Trophoblast cell (in vitro differentiated cells and primary cell): ENCODE data around the gene STXBP5L.

ENCODE experiments used
- DNase-seq, 2 donors: peaks; one replicate each; pipeline ENCODE4 v3.0.0-alpha.2; 2016
- H2AFZ ChIP-seq: 2 replicates; pipeline ENCODE4 v1.6.1; 2013; ENCODE audit warnings: low read length, moderate library complexity, mild to moderate bottlenecking; ENCODE audit not compliant: insufficient read depth, poor library complexity
- H2AK5ac ChIP-seq: 2 replicates; pipeline ENCODE4 v1.6.1; 2013; ENCODE audit warnings: mild to moderate bottlenecking, low read length
- H2BK120ac ChIP-seq: 2 replicates; pipeline ENCODE4 v1.6.1; 2013; ENCODE audit warnings: low read length, mild to moderate bottlenecking, moderate library complexity; ENCODE audit not compliant: insufficient read depth, poor library complexity
- H2BK12ac ChIP-seq: 2 replicates; pipeline ENCODE4 v1.6.1; 2013; ENCODE audit warnings: mild to moderate bottlenecking, low read length, moderate library complexity
- H2BK5ac ChIP-seq: 2 replicates; pipeline ENCODE4 v1.6.1; 2013; ENCODE audit warnings: low read length, low read depth, moderate library complexity, mild to moderate bottlenecking; ENCODE audit not compliant: poor library complexity
- H3K14ac ChIP-seq: 2 replicates; pipeline ENCODE4 v1.6.1; 2013; ENCODE audit warnings: mild to moderate bottlenecking, low read length
- H3K18ac ChIP-seq: 2 replicates; pipeline ENCODE4 v1.6.1; 2013; ENCODE audit warnings: mild to moderate bottlenecking, low read length
- H3K23ac ChIP-seq: 2 replicates; pipeline ENCODE4 v1.6.1; 2013; ENCODE audit warnings: low read length
- H3K27ac ChIP-seq: 2 replicates; pipeline ENCODE4 v1.5.1; 2013; ENCODE audit warnings: low read depth, mild to moderate bottlenecking, inconsistent platforms, low read length, moderate library complexity
- H3K27me3 ChIP-seq: 2 replicates; pipeline ENCODE4 v1.6.1; 2013; ENCODE audit warnings: inconsistent platforms, mild to moderate bottlenecking, low read length, moderate library complexity; ENCODE audit not compliant: insufficient read depth
- H3K36me3 ChIP-seq, 2 experiments: 1 replicate in 1 of 2; 2 replicates in 1 of 2; pipeline ENCODE4 v1.6.1; 2013; ENCODE audit warnings: low read length in 2 of 2, mild to moderate bottlenecking in 2 of 2, moderate library complexity in 1 of 2; ENCODE audit not compliant: insufficient read depth in 2 of 2, control insufficient read depth in 1 of 2
- H3K4ac ChIP-seq: 2 replicates; pipeline ENCODE4 v1.6.1; 2013; ENCODE audit warnings: low read depth, mild to moderate bottlenecking, low read length, moderate library complexity
- H3K4me1 ChIP-seq, 2 experiments: 1 replicate in 1 of 2; 2 replicates in 1 of 2; pipeline ENCODE4 v1.6.1; 2013; ENCODE audit warnings: low read length in 2 of 2, mild to moderate bottlenecking in 2 of 2, moderate library complexity in 1 of 2; ENCODE audit not compliant: insufficient read depth in 2 of 2, control insufficient read depth in 1 of 2
- H3K4me2 ChIP-seq: 2 replicates; pipeline ENCODE4 v1.6.1; 2013; ENCODE audit warnings: inconsistent platforms, mild to moderate bottlenecking, low read length, moderate library complexity
- H3K4me3 ChIP-seq: 2 replicates; pipeline ENCODE4 v1.5.1; 2013; ENCODE audit warnings: mild to moderate bottlenecking, low read depth, low read length, inconsistent platforms
- H3K79me1 ChIP-seq: one replicate; pipeline ENCODE4 v1.6.1; 2013; ENCODE audit warnings: low read length
- H3K79me2 ChIP-seq: 2 replicates; pipeline ENCODE4 v1.6.1; 2013; ENCODE audit warnings: low read length, mild to moderate bottlenecking; ENCODE audit not compliant: control insufficient read depth, insufficient read depth, poor library complexity
- H3K9ac ChIP-seq: 2 replicates; pipeline ENCODE4 v1.6.1; 2013; ENCODE audit warnings: mild to moderate bottlenecking, low read length
- H3K9me3 ChIP-seq: 2 replicates; pipeline ENCODE4 v1.6.1; 2013; ENCODE audit warnings: low read depth, mild to moderate bottlenecking, control low read depth, inconsistent platforms, low read length; ENCODE audit not compliant: insufficient read depth
- H4K12ac ChIP-seq: 2 replicates; pipeline ENCODE4 v1.6.1; 2013; ENCODE audit warnings: low read depth, mild to moderate bottlenecking, low read length, moderate library complexity
- H4K8ac ChIP-seq: 2 replicates; pipeline ENCODE4 v1.6.1; 2013; ENCODE audit warnings: low read depth, mild to moderate bottlenecking, low read length, moderate library complexity
- H4K91ac ChIP-seq: one replicate; pipeline ENCODE4 v1.6.1; 2013; ENCODE audit warnings: low read depth, mild to moderate bottlenecking, low read length, moderate library complexity
- WGBS: extraction: QIAGEN DNeasy Blood & Tissue Kit; methylation state at CpG from one replicate; pipeline ENCODE4 v1.1.7; 2013; ENCODE audit warnings: missing lambda C conversion rate; ENCODE audit not compliant: insufficient read length, insufficient coverage; ENCODE audit errors: extremely low coverage; 5-methylcytosine and 5-hydroxymethylcytosine counted together

STXBP5L gene

GRCh38 chr3:121126707-121127035, 218.7 kb downstream of the STXBP5L start:
- Histone ChIP-seq H3K4ac (no peak overlapping the region), H2BK12ac (no peak overlapping the region), H3K4me1 (no peaks in the 10 kb centered on the region), H3K9ac (no peak overlapping the region), H3K18ac (no peak overlapping the region), H3K9me3 (no peaks in the 10 kb centered on the region), H3K4me2 (no peak overlapping the region), H2BK5ac (no peak overlapping the region), H2BK120ac (no peak overlapping the region), H3K27me3 (no peaks in the 10 kb centered on the region), H3K4me3 (no peak overlapping the region), H3K27ac (no peak overlapping the region), H3K23ac (no peak overlapping the region), H3K36me3 (no peaks in the 10 kb centered on the region), H4K91ac (no peak overlapping the region), H4K12ac (no peak overlapping the region), H3K79me2 (no peaks in the 10 kb centered on the region), H3K79me1 (no peaks in the 10 kb centered on the region), H4K8ac (no peak overlapping the region), H2AFZ (no peak overlapping the region), H3K14ac (no peak overlapping the region), H2AK5ac (no peak overlapping the region)
- WGBS, result no CpG with 5 or more reads among the region's 2 CpGs
- peak in 1 of 2 donors; percentile 53 for DNase-seq

- Histone ChIP-seq H3K4me1 (no peaks in the 10 kb centered on the region), H3K9me3 (no peaks in the 10 kb centered on the region), H3K4me3 (no peak overlapping the region), H3K36me3 (no peaks in the 10 kb centered on the region), H3K4me2 (no peak overlapping the region), H2AFZ (no peak overlapping the region), H3K18ac (no peak overlapping the region), H3K9ac (no peak overlapping the region), H4K91ac (no peak overlapping the region), H3K27ac (no peak overlapping the region), H2BK120ac (no peak overlapping the region), H3K79me1 (no peaks in the 10 kb centered on the region), H3K27me3 (no peaks in the 10 kb centered on the region), H2BK5ac (no peak overlapping the region), H4K8ac (no peak overlapping the region), H3K4ac (no peak overlapping the region), H3K23ac (no peak overlapping the region), H2BK12ac (no peak overlapping the region), H3K79me2 (no peaks in the 10 kb centered on the region), H4K12ac (no peak overlapping the region), H3K14ac (no peak overlapping the region), H2AK5ac (no peak overlapping the region)
- no peak for DNase-seq
- no CpG with 5 or more reads among the region's 4 CpGs for WGBS
These were observed 244.6 kb downstream of the STXBP5L start for GRCh38 chr3:121152573-121152972.

GRCh38 chr3:121153851-121154250, 245.8 kb downstream of the STXBP5L start:
- no CpG with 5 or more reads among the region's 1 CpG for WGBS
- Histone ChIP-seq H2BK12ac (no peak overlapping the region), H3K27me3 (no peaks in the 10 kb centered on the region), H3K4me3 (no peak overlapping the region), H3K4me1 (no peaks in the 10 kb centered on the region), H3K4ac (no peak overlapping the region), H3K27ac (no peak overlapping the region), H3K23ac (no peak overlapping the region), H3K79me1 (no peaks in the 10 kb centered on the region), H4K91ac (no peak overlapping the region), H2BK120ac (no peak overlapping the region), H3K4me2 (no peak overlapping the region), H4K12ac (no peak overlapping the region), H3K79me2 (no peaks in the 10 kb centered on the region), H3K14ac (no peak overlapping the region), H4K8ac (no peak overlapping the region), H3K9ac (no peak overlapping the region), H2AK5ac (no peak overlapping the region), H2AFZ (no peak overlapping the region), H3K36me3 (no peaks in the 10 kb centered on the region), H3K18ac (no peak overlapping the region), H3K9me3 (no peaks in the 10 kb centered on the region), H2BK5ac (no peak overlapping the region)
- DNase-seq, result no peak

- H3K23ac ChIP-seq, result no peak overlapping the region
- H2AFZ ChIP-seq, result no peak overlapping the region
- H2BK12ac ChIP-seq, result no peak overlapping the region
- no peak overlapping the region for H3K27ac ChIP-seq
- H3K14ac ChIP-seq, result no peak overlapping the region
- no peaks in the 10 kb centered on the region for H3K36me3 ChIP-seq
- no peaks in the 10 kb centered on the region for H3K4me1 ChIP-seq
- no peak overlapping the region for H3K4ac ChIP-seq
- peak in 1 of 2 donors; percentile 42 for DNase-seq
- H3K79me2 ChIP-seq, result no peaks in the 10 kb centered on the region
- no peak overlapping the region for H3K9ac ChIP-seq
- H2BK120ac ChIP-seq, result no peak overlapping the region
- H3K4me2 ChIP-seq, result no peak overlapping the region
- no peaks in the 10 kb centered on the region for H3K9me3 ChIP-seq
- H3K18ac ChIP-seq, result no peak overlapping the region
- no peak overlapping the region for H4K12ac ChIP-seq
- no peak overlapping the region for H2BK5ac ChIP-seq
- H3K79me1 ChIP-seq, result no peaks in the 10 kb centered on the region
- H2AK5ac ChIP-seq, result no peak overlapping the region
- no peak overlapping the region for H4K8ac ChIP-seq
- no peaks in the 10 kb centered on the region for H3K27me3 ChIP-seq
- H4K91ac ChIP-seq, result no peak overlapping the region
- H3K4me3 ChIP-seq, result no peak overlapping the region
- WGBS, result no CpG with 5 or more reads among the region's 1 CpG
These were observed 247.0 kb downstream of the STXBP5L start for GRCh38 chr3:121155028-121155427.
